ENCODE measurements around the gene PES1.
"Not testable (repeated sequence)": the region's sequence is repeated elsewhere in the genome, so short reads cannot be mapped to it uniquely, and the experiment has no call there.

The PES1 gene

DNA sequence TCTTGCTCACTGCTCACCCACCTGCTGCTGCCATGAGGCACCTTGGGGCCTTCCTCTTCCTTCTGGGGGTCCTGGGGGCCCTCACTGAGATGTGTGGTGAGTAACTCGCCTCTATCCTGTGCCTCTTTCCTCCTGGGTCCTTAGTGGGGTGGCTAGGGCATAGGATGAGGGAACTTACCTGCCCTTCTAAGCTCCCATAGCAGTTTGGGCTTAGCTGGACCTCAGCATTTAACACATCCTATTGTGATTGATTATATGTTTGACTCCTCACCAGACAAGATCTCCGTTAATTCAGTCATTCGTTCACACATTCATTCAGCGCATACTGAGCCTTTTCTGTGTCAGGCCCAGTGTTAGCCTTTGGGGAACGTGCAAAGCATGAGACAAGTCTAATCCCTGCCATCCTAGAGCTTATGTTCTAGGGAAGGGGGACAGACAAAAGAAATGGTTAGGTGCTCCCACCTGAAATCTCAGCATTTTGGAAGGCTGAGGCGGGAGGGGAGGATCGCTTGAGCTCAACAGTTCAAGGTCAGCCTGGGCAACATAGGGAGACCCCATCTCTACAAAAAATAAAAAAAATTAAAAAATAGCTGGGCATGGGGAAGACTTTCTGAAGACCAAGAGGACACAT lies 15.7 kb upstream of the PES1 start:
- no peak for DNase-seq

DNA sequence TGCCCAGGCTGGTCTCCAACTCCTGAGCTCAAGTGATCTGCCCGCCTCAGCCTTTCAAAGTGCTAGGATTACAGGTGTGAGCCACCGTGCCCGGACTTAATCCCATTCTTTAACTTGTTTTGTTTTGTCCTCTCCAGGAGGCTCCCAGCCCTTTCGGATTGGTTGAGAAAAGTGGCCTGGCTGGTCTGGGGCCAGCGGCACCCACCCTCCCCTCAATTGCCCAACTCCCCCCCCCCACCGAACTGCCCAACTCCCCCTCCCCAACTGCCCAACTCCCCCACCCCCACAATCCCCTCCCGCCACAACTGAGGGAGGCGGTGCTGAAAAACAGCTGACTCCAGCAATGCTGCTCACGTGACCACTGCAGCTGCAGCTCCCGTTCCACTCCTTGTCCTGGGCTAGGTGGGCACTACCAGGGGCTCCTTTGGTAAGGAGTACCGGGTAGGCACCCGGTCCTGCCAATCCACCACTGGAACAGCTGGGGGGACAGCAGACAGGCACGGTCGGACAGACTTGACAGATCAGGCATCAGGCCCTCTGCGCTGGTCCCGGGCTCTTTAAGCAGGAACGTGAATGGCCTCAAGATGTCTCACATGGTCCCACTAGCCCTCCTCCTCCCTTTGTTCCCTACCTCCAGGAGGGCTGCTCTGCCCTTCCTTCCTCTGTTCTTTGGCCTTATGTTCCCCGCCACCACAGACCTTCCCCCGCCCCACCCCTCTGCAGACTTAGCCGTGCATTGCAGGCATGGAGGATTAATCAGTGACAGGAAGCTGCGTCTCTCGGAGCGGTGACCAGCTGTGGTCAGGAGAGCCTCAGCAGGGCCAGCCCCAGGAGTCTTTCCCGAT lies 15.0 kb upstream of the PES1 start, which contains the start of gene TCN2:
TCN2 (plus strand) TSS at position 720 of the 845 bp plus-strand sequence. CDS start 158 bp downstream, outside the sequence.
- DNase-seq, result no peak

DNA sequence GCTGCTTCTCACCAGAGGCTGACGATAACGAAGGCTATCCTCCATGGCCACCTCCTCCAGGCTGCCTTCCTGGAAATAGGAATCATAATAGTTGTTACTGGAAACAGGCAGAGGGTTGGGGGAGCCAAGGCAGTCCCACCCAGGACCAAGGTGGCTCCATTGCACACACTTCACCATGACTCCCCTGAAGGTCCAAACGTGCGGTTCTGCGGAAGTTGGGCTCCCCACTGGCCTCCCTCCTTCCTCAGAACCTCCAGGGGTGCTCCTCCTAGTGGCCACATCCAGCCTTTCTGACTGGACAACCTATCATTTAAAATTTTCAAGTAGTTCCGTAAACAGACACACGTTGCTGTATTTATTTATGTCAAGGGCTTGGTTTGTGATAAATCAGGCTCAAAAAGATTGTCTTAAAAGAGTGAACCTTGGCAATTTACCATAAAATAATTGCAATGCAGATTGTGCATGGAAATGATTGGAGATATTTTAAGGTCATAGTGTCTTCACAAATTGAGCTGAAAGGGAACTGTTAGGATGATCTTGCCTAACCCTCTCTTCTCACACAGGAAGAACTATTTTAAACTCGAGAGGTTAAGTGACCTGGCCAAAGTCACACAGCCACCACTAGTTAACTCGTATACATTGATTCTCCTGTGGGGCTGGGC lies 13.9 kb upstream of the PES1 start:
- no peak for DNase-seq

DNA sequence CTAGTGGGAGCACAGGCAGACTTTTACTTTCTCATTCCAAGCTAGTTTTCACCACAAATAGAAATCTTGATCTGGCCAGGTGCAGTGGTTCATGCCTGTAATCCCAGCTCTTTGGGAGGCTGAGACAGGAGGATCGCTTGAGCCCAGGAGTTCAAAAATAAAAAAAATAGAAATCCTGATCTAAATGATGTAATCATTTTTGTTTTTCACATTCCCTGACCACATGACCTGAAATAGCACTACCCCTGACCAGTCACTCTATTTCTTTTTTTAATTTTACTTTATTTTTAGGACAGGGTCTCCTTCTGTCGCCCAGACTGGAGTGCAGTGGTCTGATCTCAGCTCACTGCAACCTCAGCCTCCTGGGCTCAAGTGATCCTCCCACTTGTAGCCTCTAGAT lies 13.0 kb upstream of the PES1 start:
- DNase-seq, result no peak

DNA sequence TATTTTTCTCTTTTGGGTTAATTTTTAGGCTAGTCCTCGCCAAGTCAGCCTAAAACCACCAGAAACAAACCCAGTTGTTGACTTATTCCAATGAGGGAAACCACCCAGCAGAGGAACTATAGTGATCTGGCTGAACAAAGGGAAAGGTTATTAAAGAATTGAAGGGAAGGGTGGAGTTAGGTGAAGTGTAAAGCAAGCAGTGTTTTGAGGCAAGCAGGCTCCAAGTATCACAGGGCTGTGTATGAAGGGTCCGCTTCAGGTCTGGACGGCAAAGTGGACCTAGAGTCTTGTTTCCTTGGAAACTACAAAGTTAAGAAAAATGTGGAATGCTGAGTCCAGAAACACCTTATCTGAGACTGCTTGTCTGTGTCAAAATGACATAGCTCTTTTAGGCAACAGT lies 12.1 kb upstream of the PES1 start:
- DNase-seq, result no peak

DNA sequence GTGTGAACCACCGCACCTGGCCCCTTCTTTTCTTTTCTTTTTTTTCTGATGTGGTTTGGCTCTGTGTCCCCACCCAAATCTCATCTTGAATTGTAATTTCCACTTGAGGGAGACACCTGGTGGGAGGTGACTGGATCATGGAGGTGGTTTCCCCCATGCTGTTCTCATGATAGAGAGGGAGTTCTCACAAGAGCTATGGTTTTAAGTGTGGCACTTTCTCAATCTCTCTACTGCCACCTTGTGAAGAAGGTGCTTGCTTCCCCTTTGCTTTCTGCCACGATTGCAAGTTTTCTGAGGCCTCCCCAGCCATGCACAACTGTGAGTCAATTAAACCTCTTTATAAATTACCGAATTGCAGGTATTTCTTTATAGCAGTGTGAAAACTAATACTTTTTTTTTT lies 10.3 kb upstream of the PES1 start:
- DNase-seq, result no peak

DNA sequence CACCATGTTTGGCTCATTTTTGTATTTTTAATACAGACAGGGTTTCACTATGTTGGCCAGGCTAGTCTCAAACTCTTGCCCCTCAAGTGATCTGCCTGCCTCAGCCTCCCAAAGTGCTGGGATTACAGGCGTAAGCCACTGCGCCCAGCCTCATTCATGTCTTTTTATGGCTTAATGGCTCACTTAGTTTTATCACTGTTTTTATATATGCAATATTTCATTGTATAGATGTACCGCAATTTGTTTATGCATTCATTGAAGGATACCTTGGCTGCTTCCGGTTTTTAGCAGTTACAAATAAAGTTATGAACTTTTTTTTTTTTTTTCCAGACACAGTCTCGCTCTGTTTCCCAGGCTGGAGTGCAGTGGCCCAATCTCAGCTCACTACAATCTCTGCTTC lies 9.8 kb upstream of the PES1 start:
- DNase-seq, result no peak

DNA sequence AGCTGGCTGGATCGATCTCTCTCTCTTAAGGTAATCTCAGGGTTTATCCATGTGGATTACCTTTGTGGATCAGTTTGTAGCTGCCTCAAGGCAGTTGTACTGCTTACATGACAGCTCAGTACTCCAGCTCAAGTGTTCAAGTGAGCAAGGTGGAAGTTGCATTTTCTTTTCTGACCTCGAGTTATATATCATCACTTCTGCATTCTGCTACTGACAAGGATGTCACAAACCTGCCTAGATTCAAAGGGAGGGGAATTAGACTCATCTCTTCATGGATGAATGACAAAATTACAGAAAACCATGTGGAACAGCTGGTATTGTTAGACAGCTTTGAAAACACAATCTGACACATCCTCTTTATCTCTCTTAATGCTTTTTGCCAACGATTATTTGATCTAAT lies 9.2 kb upstream of the PES1 start:
- no peak for DNase-seq

DNA sequence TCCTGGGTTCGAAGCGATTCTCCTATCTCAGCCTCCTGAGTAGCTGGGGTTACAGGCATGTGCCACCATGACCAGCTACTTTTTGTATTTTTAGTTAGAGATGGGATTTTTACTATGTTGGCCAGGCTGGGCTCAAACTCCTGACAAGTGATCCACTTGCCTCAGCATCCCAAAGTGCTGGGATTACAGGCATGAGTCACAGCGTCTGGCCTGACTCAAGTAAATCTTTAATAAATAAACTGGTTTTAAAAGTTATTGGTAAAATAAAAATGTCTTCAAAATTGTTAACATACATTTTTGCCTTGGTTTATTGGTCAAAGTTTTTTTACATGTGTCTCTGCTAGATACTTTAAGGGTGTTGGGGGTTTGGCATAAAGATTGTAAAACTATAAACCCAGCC lies 7.3 kb upstream of the PES1 start:
- no peak for DNase-seq

DNA sequence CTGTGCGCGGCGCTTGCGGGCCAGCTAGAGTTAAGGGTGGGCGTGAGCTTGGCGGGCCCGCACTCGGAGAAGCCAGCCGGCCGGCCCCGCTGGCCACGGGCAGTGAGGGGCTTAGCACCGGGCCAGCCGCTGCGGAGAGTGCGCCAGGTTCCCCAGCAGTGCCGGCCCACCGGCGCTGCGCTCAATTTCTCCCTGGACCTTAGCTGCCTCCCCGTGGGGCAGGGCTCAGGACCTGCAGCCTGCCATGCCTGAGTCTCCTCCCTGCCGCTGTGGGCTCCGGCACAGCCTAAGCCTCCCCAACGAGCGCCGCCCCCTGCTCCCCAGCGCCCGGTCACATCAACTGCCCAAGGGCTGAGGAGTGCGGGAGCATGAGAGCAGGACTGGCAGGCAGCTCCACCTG lies 5.2 kb upstream of the PES1 start:
- DNase-seq, result no peak

DNA sequence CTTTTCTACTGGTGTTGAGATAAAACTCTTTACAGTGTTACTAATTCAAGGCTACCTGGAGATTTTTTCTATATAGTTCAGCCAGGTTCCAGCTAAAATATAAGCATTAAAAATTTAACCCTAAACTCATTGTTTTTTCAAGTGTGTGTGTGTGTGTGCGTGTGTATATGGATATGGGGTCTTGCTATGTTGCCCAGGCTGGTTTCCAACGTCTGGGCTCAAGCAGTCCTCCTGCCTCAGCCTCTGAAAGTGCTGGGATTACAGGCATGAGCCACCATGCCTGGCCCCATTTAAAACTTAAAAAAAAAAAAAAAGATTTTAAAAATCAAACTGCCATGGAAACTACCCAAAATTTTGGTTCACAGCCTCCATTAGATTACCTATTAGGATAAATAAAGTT lies 4.5 kb upstream of the PES1 start:
- no peak for DNase-seq

DNA sequence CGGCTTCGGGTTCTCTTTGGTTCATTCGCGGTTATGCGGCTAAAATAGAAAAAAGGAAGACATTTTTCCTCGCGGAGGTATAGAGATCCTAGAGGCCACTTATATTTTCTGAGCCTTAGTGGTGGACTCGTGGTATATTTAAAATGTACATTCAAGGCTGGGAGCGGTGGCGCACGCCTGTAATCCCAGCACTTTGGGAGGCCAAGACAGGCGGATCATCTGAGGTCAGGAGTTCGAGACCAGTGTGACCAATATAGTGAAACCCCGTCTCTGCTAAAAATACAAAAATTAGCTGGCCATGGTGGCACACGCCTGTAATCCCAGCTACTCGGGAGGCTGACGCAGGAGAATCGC lies 627 bp upstream of the PES1 start:
- DNase-seq, result not testable (repeated sequence)

DNA sequence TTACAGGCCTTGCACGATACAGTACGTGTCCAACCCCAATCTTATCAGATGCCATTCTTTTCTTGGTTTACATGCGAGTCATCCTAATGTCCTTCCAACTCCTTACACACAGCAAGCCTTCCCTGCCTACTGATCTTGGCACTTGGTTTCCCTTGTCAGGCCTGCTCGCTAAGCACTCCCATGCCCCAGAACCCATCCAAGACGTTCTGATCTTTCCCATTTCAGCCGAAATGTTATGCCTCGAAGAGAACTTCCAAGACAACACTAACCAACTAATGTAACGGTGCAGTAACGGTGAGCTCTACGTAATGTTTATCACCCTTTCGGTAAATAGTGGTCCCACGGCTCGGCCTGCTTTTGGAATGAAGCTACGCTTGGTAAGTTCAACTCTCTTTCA lies 521 bp downstream of the PES1 start:
- DNase-seq, result no peak

DNA sequence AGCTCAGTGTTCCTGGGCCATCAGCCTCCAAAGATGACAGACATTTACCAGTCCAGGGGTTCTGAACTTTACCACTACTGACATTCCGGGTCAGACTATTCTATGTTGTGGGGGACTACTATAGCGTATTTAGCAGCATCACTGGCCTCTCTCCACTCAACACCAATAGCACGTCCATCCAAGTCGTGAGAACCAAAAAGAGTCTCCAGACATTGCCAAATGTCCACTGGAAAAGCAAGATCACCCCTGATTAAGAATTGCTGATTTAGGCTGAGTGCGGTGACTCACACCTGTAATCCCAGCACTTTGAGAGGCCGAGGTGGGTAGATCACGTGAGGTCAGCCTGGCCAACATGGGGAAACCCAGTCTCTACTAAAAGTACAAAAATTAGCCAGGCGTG lies 5.3 kb downstream of the PES1 start:
- no peak for DNase-seq

DNA sequence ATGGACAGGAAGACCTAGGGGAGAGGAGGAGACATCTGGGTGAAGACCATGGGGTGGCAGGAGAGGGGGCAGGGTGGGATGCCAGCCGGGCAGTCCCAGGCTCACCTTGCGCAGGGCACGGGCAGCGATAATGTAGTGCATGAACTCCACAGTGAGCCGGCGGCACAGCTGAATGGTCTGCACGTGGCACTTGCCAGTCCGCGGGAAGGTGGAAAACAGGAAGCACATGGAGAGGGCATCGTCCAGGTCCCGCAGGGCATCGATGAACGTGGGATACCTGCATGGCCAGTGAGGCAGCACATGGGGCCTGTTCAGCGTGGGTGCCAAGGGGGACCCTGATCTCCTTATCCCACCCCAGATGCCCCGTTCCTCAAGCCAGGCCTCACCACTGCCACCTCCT lies 7.3 kb downstream of the PES1 start:
- DNase-seq, result no peak

DNA sequence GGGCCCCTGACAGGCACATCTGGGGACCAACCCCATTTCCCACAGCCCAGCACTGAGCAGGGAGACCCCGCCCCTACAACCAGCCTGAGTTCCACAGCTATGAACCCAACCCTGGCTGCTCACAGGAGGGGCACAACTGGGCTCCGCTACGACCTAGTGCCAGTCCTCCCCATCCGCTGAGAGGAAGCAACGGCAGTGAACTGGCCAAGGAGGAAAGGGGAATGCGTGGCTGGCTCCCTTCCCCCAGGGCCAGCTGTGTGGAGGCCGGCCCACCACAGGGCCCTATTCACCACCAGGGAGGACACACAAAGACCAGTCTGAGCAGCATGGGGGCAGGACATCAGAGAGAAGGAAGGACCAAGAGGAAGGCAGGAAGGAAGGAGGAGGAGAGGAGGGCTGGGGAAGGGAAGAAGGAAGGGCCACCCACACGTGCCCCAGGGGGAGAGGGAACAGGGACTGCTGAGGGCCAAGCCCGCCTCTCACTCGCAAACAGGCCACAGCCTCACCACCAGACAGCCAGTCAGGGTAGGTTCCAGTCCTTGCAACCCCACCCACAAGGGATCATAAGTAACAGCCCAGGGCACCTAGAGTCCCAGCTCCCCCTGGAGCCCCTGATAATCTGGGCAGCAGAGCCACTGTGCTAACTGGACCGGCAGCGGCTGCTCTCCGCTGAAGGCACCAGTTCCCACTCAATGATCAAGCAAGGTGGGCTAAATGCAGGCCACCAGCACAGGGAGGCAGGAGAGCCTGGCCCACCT lies 8.7 kb downstream of the PES1 start:
- DNase-seq, result no peak

DNA sequence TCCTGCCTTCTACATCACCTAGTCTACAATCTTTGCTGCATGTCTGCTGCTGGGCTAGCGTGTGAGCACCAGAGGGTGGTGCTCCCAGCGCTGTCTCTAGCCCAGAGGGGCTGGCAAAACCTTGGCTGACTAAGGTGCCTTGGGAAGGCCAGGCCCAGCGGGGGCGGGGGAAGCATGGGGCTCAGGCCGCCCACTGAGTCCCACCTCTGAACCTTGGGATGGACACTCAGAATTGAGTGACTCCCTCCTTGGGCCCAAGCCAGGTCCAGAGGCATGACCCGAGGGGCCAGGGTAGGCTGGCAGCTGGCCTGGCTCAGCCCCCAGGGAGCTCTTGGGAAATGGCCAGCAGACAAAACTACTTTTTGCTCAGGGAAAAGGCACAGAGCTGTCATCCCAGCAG lies 9.7 kb downstream of the PES1 start:
- DNase-seq, result no peak

DNA sequence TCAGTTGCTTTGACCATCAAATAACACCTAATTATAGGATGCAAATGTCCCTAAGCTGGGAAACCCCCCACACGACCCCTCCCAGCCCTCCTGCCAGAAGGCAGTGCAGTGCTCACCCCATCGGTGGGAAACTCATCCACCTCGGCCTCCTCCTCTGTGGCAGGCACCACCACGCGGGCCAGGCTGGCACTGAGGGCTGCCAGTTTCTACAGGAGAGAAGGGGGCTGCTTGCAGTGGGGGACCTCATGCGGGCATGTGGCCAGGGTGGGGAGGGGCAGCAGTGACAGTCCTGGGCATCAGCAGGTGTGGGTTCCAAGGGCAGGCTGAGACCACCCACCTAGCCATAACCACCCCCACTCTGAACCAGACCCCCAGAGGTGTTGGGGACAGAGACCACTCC lies 10.8 kb downstream of the PES1 start:
- DNase-seq, result no peak

DNA sequence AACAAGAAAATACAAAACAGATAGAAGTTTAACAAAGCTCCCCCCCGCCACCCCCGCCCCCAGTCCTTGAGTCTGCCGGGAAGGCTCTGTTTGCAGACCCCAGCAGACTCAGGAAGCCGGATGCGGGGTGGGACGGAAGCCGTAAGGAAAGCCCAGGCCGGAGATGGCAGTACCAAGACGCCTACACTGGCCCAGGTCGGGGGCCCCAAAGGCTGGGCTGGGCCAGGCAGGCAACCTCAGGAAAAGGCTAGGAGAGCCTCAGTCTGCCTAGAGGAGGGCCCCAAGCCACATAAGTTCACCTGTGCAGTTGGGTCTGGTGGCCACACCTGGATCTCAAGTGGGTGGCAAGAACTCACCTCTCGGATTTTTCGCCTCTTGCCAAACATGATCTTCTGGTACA lies 13.2 kb downstream of the PES1 start:
- DNase-seq, result no peak

DNA sequence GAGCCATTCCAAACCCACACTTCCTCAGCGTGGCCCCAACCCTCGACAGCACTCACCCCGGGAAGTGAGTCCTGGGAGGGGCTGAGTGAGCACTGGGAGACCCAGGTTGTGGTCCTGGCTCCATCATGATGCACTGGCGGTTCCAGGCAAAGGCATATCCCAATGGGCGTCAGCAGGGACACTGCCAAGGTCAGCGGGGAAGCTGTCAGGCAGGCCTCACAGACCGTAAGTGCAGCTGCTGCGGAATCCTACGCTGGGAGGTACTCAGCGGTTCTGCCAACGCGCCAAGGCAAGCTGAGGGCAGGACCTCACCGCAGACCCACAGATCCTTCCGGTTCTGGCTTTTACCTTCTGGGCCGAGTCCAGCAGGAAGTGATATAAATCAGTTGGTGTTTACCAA lies 15.9 kb downstream of the PES1 start:
- DNase-seq, result no peak

DNA sequence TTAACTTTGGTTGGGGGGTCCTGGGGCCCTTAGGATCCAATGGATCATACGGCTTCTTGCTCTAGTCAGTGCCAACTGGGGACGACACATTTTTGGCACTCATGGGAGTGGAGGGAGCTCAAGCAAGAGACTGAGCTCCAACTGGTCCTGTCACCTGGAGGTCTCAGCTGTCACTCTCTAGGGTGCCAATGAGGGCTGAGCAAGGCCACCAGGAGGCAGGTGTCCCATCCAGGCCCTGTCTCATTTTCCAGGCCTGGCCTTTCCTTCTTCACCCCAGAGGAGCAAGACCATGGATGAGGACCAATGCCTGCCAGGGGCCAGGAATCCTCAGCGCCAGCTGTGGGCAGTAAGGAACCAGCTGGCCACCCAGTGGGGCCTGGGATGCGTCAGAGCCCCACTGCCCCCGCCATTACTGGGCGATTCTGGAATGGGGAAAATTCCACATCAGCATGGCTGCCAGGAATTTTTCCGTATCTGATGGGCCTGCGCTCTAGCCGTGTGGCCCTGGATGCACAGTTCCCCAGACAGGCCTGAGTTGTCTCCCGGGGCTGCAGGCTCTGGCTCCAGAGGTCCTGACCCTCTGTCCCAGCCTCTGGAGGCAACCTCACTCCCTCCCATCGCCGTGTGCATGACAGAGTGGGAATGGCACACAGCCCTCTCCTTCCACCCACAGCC lies 16.6 kb downstream of the PES1 start:
- DNase-seq, result no peak

DNA sequence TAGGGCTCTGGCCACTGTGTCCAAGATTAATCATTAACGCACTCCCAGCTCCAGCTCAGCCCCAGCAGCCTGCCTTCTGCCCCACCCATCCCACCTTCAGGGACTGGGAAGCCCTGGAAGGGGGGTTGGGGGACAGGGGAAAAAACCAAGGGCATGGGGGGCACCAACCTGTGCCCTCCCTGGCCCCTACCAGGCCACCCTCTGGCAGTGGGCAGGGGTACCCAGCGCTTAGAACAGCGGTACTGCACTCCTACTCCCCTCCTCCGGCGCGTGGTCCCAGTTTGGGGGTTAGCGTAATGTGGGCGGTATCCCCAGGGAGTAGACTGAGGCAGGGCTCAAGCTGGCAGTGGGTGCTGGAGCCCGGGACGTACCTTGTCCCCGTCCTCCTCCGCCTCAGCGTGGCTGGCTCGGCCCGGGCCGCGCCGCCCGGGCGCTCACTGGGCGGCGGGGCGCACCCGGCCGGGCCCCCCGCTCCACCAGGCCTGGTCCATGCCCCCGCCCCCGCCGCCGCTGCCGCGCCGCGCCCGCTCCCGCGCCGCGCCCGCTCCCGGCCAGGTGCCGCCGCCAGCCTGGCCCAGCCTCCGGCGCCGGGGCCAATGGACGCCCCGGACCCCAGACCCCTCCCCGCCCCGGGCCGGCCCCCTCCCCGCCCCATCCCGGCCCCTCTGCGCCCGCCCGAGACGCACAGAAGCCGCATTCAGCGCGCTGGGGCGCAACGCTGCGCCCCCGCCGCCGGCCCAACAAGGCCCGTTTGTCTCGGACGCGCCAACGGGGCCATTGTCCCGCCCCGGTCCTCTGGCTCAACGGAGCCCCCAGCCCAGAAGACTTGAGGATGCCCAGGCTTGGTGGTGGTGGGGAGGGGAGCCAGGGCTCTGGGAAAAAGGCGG lies 17.4 kb downstream of the PES1 start, which contains the start of gene GAL3ST1:
GAL3ST1 (minus strand) TSS at position 571 of the 887 bp plus-strand sequence. CDS start 17,273 bp downstream, outside the sequence.
- DNase-seq, result no peak

Measured in NCI-H446 treated with DMSO at 0.1 percent for 48 hours (cell line).